PC-3 (cell line): ENCODE results near the gene ANTKMT. TPM values are rescaled to one million over a fixed set of nuclear protein-coding genes. Genes with fewer than 3 reads are reported as not detected.

Experiments used
- ATAC-seq: fragments of 200-7000 bp; cut with Tn5 transposase; 2 replicates; pipeline ENCODE4 v1.9.1; 2020; ENCODE audit warnings: mild to moderate bottlenecking, moderate library complexity
- BruUV-seq: library from RNA; stranded (reverse); fragments of 400-500 nt; replicated peaks from 2 replicates; lab custom pipeline; 2021; lab: Mats Ljungman, UMichigan
- CTCF ChIA-PET: fragments of 300-600 bp; sonication (Branson Sonifier 250); formaldehyde crosslinking; loops from one replicate; lab custom pipeline; 2022; ENCODE audit warnings: antibody characterized with exemption; lab: Charles Lee
- POLR2A ChIA-PET: fragments of 300-600 bp; sonication (Branson Sonifier 250); formaldehyde crosslinking; loops from one replicate; lab custom pipeline; 2022; ENCODE audit warnings: antibody characterized with exemption; ENCODE audit not compliant: unreplicated experiment; lab: Charles Lee
- DNase-seq: peaks from one replicate; pipeline ENCODE4 v3.0.0-alpha.2; 2015
- H2AFZ ChIP-seq: fragments of 300-600 bp; sonication (generic); 2 replicates; pipeline ENCODE4 v1.6.0; 2016; ENCODE audit warnings: antibody characterized with exemption, low read length
- H3F3A ChIP-seq: fragments of 300-600 bp; sonication (generic); one replicate; pipeline ENCODE4 v1.6.0; 2017; ENCODE audit warnings: antibody characterized with exemption, low read length, control low read depth, mild to moderate bottlenecking; ENCODE audit not compliant: unreplicated experiment
- H3K27ac ChIP-seq: fragments of 300-600 bp; sonication (generic); 2 replicates; pipeline ENCODE4 v1.5.1; 2016; ENCODE audit warnings: mild to moderate bottlenecking, low read length
- H3K27me3 ChIP-seq: fragments of 300-600 bp; sonication (generic); 2 replicates; pipeline ENCODE4 v1.6.1; 2016; ENCODE audit warnings: low read length, mixed read lengths
- H3K36me3 ChIP-seq: fragments of 300-600 bp; sonication (generic); 2 replicates; pipeline ENCODE4 v1.6.1; 2016; ENCODE audit warnings: low read depth, mixed run types, low read length, mixed read lengths
- H3K4me1 ChIP-seq: fragments of 300-600 bp; sonication (generic); 2 replicates; pipeline ENCODE4 v1.5.1; 2016; ENCODE audit warnings: low read length; ENCODE audit not compliant: insufficient read depth
- H3K4me2 ChIP-seq: fragments of 300-600 bp; sonication (generic); 2 replicates; pipeline ENCODE4 v1.6.0; 2016; ENCODE audit warnings: low read length
- H3K4me3 ChIP-seq: fragments of 300-600 bp; sonication (generic); 2 replicates; pipeline ENCODE4 v1.5.1; 2016; ENCODE audit warnings: mild to moderate bottlenecking, low read length, mixed read lengths
- H3K79me2 ChIP-seq: fragments of 300-600 bp; sonication (generic); 2 replicates; pipeline ENCODE4 v1.6.1; 2017; ENCODE audit warnings: low read length, mixed read lengths
- H3K9ac ChIP-seq: fragments of 300-600 bp; sonication (generic); 2 replicates; pipeline ENCODE4 v1.6.0; 2016; ENCODE audit warnings: mild to moderate bottlenecking, low read length
- H3K9me2 ChIP-seq: fragments of 300-600 bp; sonication (generic); replicated peaks from 2 replicates; pipeline ENCODE4 v1.6.1; 2016; ENCODE audit warnings: mixed run types, low read length, mixed read lengths
- H3K9me3 ChIP-seq: fragments of 300-600 bp; sonication (generic); 2 replicates; pipeline ENCODE4 v1.6.1; 2016; ENCODE audit warnings: low read length, mixed read lengths
- H4K20me1 ChIP-seq: fragments of 300-600 bp; sonication (generic); 2 replicates; pipeline ENCODE4 v1.6.1; 2016; ENCODE audit warnings: low read length, mixed read lengths
- CTCF ChIP-seq: fragments of 300-600 bp; sonication (generic); conservative IDR thresholded peaks from 2 replicates; pipeline ENCODE4 v1.5.1; 2017; ENCODE audit warnings: antibody characterized with exemption, low read depth, mild to moderate bottlenecking, low read length
- EZH2 ChIP-seq: fragments of 300-600 bp; sonication (generic); IDR thresholded peaks from one replicate; pipeline ENCODE4 v1.6.1; 2017; ENCODE audit warnings: antibody characterized with exemption, mild to moderate bottlenecking, low read length; ENCODE audit not compliant: unreplicated experiment
- EZH2phosphoT487 ChIP-seq: fragments of 300-600 bp; sonication (generic); IDR thresholded peaks from 2 replicates; pipeline ENCODE4 v1.6.1; 2018; ENCODE audit warnings: mild to moderate bottlenecking, antibody characterized with exemption, low read length, borderline replicate concordance
- intact Hi-C: fragments of 100-400 bp; cut with micrococcal nuclease; formaldehyde crosslinking; loops from 2 replicates; pipeline ENCODE4 v1.9.0; 2023
- total RNA-seq: library from RNA; depleted of rRNA; stranded (reverse); fragments of >200 nt; gene quantifications from 2 replicates; pipeline ENCODE4 v1.2.3, GENCODE V29; 2014

The ANTKMT gene
- total RNA-seq, 1 experiment from 2014 or later: 77.3 TPM

GRCh38 chr16:692356-693108 lies 28.4 kb upstream of the ANTKMT start:
- no peak overlapping the region for H3K4me2 ChIP-seq
- no peak for TF ChIP-seq CTCF
- ATAC-seq (no peak), DNase-seq (no peak)
- POLR2A ChIA-PET: interaction anchor here (0.6 kb wide), 1 partner anchor 1969 kb away, joined by 4 read pairs; no protein-coding TSS in a partner anchor
- no peaks in the 10 kb centered on the region for H3K27me3 ChIP-seq
- H4K20me1 ChIP-seq: no peaks in the 10 kb centered on the region
- no TSS peak for BruUV-seq
- H3F3A ChIP-seq: peaks cover 4% of the 10 kb centered on the region
- H3K27ac ChIP-seq: no peak overlapping the region
- intact Hi-C loops: no loop called here
- no peaks in the 10 kb centered on the region for H3K9me3 ChIP-seq
- CTCF ChIA-PET: no interaction called here
- H2AFZ ChIP-seq: no peak overlapping the region
- H3K9me2 ChIP-seq: no peaks in the 10 kb centered on the region
- H3K9ac ChIP-seq: no peak overlapping the region
- H3K79me2 ChIP-seq: peaks cover 12% of the 10 kb centered on the region
- H3K4me1 ChIP-seq: peaks cover 22% of the 10 kb centered on the region
- no peaks in the 10 kb centered on the region for H3K36me3 ChIP-seq
- no peak overlapping the region for H3K4me3 ChIP-seq

- Histone ChIP-seq H3K27ac (no peak overlapping the region), H3K9me2 (no peaks in the 10 kb centered on the region), H3K9me3 (no peaks in the 10 kb centered on the region), H3K27me3 (no peaks in the 10 kb centered on the region), H3K79me2 (peaks cover 12% of the 10 kb centered on the region), H4K20me1 (no peaks in the 10 kb centered on the region), H3K4me1 (peaks cover 22% of the 10 kb centered on the region), H3K9ac (no peak overlapping the region), H3F3A (peaks cover 4% of the 10 kb centered on the region), H3K4me3 (no peak overlapping the region), H2AFZ (no peak overlapping the region), H3K4me2 (no peak overlapping the region), H3K36me3 (no peaks in the 10 kb centered on the region)
- intact Hi-C loops: no loop called here
- CTCF ChIA-PET: no interaction called here
- POLR2A ChIA-PET: interaction anchor here (0.6 kb wide), 1 partner anchor 1968 kb away, joined by 4 read pairs; no protein-coding TSS in a partner anchor
- TF ChIP-seq EZH2phosphoT487 (no peak), CTCF (no peak), EZH2 (no peak)
- DNase-seq (no peak), ATAC-seq (no peak)
- no TSS peak for BruUV-seq
Observed at GRCh38 chr16:693364-693763, 27.6 kb upstream of the ANTKMT start.

GRCh38 chr16:693766-694165 lies 27.2 kb upstream of the ANTKMT start:
- ChIA-PET POLR2A (no interaction called here), CTCF (no interaction called here)
- Histone ChIP-seq H2AFZ (no peak overlapping the region), H3K27me3 (no peaks in the 10 kb centered on the region), H3K4me2 (no peak overlapping the region), H3K4me3 (no peak overlapping the region), H3K36me3 (no peaks in the 10 kb centered on the region), H3K9me2 (no peaks in the 10 kb centered on the region), H3K9ac (no peak overlapping the region), H3F3A (peaks cover 4% of the 10 kb centered on the region), H3K79me2 (peaks cover 11% of the 10 kb centered on the region), H3K9me3 (no peaks in the 10 kb centered on the region), H3K4me1 (peaks cover 22% of the 10 kb centered on the region), H4K20me1 (no peaks in the 10 kb centered on the region), H3K27ac (no peak overlapping the region)
- no peak for DNase-seq
- intact Hi-C loops: no loop called here
- no peak for ATAC-seq
- TF ChIP-seq EZH2: no peak
- no peak for TF ChIP-seq CTCF
- TF ChIP-seq EZH2phosphoT487: no peak
- no TSS peak for BruUV-seq
